Measurements from ENCODE around the gene PCNT. TPM values are rescaled to one million over a fixed set of nuclear protein-coding genes. Genes with fewer than 3 reads are reported as not detected.

PCNT gene
- total RNA-seq, 6 experiments from 2014 or later = 23.2 to 26.9 (median 25.5) TPM

DNA sequence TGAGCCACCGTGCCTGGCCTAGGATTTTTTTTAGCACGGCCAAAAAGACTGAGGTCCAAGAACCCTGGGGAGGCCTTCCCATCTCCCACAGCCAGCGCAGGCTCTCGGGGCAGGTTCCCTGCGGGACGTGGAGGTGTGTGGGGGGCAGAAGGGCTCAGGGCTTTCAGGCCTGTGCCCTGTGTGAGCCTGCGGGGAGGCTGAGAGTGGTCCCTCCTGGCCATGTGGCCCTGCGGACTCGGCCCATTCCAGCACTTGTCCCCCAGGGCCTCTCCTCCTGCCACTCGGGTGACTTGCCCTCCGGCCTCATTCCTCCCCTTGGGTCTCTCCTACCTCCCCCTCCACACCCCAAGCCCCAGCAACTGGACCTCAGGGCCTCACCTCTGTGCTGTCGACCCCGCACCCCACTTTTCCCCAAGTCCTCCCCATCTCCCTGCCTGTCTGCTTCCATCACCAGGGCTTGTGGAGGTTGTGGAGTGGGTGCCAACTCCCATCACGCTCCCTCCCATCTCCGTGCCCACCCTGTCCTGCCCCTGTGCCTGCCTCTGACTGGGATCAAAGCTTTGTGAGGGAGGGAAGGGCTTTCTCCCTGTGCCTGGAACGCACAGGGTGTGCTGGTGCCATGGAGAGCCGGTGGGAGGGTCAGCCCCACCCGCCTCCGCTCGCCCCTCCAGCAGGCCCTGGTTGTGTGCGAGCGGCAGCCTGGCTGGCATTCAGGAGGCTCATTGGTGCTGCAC, 102.5 kb downstream of the PCNT start:
- DNase-seq = no peak
- H3K36me3 Mint-ChIP-seq (ENCODE audit: low read depth) = peaks cover 9% of the 10 kb centered on the region; the same call in 1 of the 2 replicates
- no peaks in the 10 kb centered on the region for H3K4me1 Mint-ChIP-seq (ENCODE audit: low read depth)
- H3K9me3 Mint-ChIP-seq = no peaks in the 10 kb centered on the region
- H3K4me3 Mint-ChIP-seq = no peak overlapping the region
- H3K27ac Mint-ChIP-seq = no peak overlapping the region
- TF ChIP-seq, protein P1, sequence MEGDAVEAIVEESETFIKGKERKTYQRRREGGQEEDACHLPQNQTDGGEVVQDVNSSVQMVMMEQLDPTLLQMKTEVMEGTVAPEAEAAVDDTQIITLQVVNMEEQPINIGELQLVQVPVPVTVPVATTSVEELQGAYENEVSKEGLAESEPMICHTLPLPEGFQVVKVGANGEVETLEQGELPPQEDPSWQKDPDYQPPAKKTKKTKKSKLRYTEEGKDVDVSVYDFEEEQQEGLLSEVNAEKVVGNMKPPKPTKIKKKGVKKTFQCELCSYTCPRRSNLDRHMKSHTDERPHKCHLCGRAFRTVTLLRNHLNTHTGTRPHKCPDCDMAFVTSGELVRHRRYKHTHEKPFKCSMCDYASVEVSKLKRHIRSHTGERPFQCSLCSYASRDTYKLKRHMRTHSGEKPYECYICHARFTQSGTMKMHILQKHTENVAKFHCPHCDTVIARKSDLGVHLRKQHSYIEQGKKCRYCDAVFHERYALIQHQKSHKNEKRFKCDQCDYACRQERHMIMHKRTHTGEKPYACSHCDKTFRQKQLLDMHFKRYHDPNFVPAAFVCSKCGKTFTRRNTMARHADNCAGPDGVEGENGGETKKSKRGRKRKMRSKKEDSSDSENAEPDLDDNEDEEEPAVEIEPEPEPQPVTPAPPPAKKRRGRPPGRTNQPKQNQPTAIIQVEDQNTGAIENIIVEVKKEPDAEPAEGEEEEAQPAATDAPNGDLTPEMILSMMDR (IDR thresholded peaks at IDR 0.05) = no peak
- H3K27me3 Mint-ChIP-seq (ENCODE audit: insufficient read depth) = no peaks in the 10 kb centered on the region; the same call in 1 of the 2 replicates

DNA sequence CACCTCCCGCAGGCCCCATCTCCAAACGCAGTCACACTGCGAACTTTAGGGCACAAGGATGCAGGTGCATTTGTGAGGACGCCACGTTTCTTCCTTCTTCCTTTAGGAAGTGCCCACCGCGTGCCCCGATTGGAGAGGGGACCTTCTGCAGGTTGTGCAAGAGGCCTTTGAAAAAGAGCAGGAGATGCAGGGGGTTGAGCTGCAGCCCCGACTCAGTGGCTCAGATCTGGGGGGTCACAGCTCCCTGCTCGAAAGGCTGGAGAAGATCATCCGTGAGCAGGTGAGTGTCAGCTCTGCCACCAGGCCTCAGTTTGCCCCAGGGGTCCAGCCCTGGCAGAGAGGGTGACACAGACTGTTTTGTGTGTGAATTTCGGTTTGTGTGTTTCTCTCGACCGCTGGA, 103.6 kb downstream of the PCNT start:
- DNase-seq = no peak
- H3K9me3 Mint-ChIP-seq = no peaks in the 10 kb centered on the region
- H3K4me3 Mint-ChIP-seq = no peak overlapping the region
- TF ChIP-seq, protein P1 (IDR thresholded peaks at IDR 0.05) = no peak
- no peaks in the 10 kb centered on the region for H3K4me1 Mint-ChIP-seq (ENCODE audit: low read depth)
- no peak overlapping the region for H3K27ac Mint-ChIP-seq
- H3K27me3 Mint-ChIP-seq (ENCODE audit: insufficient read depth) = no peaks in the 10 kb centered on the region; the same call in none of the 2 replicates
- H3K36me3 Mint-ChIP-seq (ENCODE audit: low read depth) = peaks cover 19% of the 10 kb centered on the region; the same call in 1 of the 2 replicates

- no peak overlapping the region for H3K27ac Mint-ChIP-seq
- no peak for DNase-seq
- no peaks in the 10 kb centered on the region for H3K9me3 Mint-ChIP-seq
- H3K27me3 Mint-ChIP-seq (ENCODE audit: insufficient read depth) = no peaks in the 10 kb centered on the region; the same call in none of the 2 replicates
- peaks cover 20% of the 10 kb centered on the region; the same call in 1 of the 2 replicates for H3K36me3 Mint-ChIP-seq (ENCODE audit: low read depth)
- no peak overlapping the region for H3K4me3 Mint-ChIP-seq
- TF ChIP-seq, protein P1 (IDR thresholded peaks at IDR 0.05) = no peak
- no peaks in the 10 kb centered on the region for H3K4me1 Mint-ChIP-seq (ENCODE audit: low read depth)
Measured at GRCh38 chr21:46428286-46428685, 104.3 kb downstream of the PCNT start.

GRCh38 chr21:46428987-46429710, 105.2 kb downstream of the PCNT start:
- H3K36me3 Mint-ChIP-seq (ENCODE audit: low read depth) = peaks cover 20% of the 10 kb centered on the region; the same call in 1 of the 2 replicates
- TF ChIP-seq, protein P1 (IDR thresholded peaks at IDR 0.05) = no peak
- H3K4me1 Mint-ChIP-seq (ENCODE audit: low read depth) = no peaks in the 10 kb centered on the region
- no peaks in the 10 kb centered on the region for H3K9me3 Mint-ChIP-seq
- no peak for DNase-seq
- H3K4me3 Mint-ChIP-seq = no peak overlapping the region
- H3K27me3 Mint-ChIP-seq (ENCODE audit: insufficient read depth) = no peaks in the 10 kb centered on the region; the same call in none of the 2 replicates
- no peak overlapping the region for H3K27ac Mint-ChIP-seq

- Mint-ChIP-seq H3K9me3 (no peaks in the 10 kb centered on the region), H3K27ac (no peak overlapping the region), H3K27me3 (ENCODE audit: insufficient read depth) (no peaks in the 10 kb centered on the region; the same call in none of the 2 replicates), H3K36me3 (ENCODE audit: low read depth) (peaks cover 20% of the 10 kb centered on the region; the same call in 1 of the 2 replicates), H3K4me3 (no peak overlapping the region), H3K4me1 (ENCODE audit: low read depth) (no peaks in the 10 kb centered on the region)
- TF ChIP-seq, protein P1 (IDR thresholded peaks at IDR 0.05) = no peak
- no peak for DNase-seq
Measured at GRCh38 chr21:46429754-46430681, 106.1 kb downstream of the PCNT start.
